ENCODE measurements around the gene SERPINE2. TPM values are rescaled to one million over a fixed set of nuclear protein-coding genes. Genes with fewer than 3 reads are reported as not detected.

SERPINE2 gene
- total RNA-seq, 1 donor: 1,159 TPM

DNA sequence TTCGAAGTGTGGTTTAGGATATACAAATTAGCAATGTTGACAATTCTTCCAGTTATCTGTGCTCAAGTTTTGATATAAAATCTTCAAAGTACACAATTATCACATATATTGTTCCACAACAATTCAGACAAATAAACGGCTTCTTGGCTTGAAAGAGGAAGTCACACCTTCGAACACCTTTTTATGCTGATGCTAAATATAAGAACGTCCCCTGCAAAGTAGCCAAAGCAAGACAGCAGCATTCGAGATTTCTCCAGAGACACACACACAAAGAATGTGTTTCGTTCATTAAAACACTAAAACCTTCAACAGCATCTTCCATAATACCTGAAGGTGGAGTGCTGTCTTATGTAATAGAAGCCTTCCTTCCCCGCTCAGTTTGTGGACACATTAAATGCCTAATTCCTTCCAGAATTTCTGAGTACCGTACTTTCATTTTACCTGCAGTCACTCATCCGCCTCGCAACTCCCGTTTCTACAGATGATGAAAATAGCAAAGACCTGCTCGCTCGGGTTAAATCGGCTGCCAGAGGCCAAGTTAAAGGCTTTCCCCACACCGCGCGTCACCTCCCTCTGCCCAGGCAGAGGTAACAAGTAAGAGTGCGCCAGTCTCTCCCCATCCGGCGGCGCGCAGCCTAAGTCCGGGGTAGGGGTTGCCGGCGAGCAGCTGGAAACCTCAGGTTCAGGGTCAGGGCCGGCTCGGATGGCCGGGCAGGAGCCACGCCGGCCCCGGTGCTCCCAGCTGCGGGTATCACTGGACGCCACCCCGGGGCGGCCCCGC is 847 bp downstream of the SERPINE2 start:
- TF ChIP-seq, protein P1, sequence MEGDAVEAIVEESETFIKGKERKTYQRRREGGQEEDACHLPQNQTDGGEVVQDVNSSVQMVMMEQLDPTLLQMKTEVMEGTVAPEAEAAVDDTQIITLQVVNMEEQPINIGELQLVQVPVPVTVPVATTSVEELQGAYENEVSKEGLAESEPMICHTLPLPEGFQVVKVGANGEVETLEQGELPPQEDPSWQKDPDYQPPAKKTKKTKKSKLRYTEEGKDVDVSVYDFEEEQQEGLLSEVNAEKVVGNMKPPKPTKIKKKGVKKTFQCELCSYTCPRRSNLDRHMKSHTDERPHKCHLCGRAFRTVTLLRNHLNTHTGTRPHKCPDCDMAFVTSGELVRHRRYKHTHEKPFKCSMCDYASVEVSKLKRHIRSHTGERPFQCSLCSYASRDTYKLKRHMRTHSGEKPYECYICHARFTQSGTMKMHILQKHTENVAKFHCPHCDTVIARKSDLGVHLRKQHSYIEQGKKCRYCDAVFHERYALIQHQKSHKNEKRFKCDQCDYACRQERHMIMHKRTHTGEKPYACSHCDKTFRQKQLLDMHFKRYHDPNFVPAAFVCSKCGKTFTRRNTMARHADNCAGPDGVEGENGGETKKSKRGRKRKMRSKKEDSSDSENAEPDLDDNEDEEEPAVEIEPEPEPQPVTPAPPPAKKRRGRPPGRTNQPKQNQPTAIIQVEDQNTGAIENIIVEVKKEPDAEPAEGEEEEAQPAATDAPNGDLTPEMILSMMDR (IDR thresholded peaks at IDR 0.05; ENCODE audit: insufficient read depth, low read length): no peak

DNA sequence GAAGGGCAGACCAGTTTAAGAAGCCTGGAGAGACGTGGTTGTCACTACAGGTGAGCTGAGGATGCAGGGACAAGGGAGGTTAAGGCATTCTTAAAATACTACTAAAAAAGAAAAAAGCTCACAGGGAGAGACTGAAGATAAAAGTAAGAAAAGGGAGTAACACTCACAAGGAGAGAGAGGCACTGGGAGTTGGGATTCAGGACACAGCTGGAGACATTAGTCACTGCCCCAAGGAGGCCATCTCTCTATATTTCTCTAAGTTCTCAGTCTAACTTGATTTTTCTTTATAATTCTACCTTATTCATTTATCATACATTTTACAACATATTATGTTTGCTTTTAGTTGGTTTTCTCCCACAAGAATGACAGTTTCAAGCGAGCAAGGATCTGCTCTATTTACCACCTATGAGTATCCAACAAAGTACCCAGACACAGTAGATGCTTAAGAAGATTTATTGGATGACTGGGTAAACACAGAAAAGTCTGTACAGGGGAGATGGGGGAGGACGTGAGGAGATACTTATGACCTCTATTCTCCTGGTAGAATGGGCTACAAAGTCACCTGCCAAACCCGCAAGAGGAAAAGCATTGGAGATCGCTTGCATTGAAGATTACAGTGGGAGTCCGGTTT is 2.2 kb downstream of the SERPINE2 start:
- no peak for DNase-seq (ENCODE audit: low read depth)
- peak overlapping the region; percentile 94 for H3K4me3 ChIP-seq (ENCODE audit: low read depth, low read length)
- TF ChIP-seq, protein P1 (IDR thresholded peaks at IDR 0.05; ENCODE audit: insufficient read depth, low read length): no peak

More for the DNA sequence above, 847 bp downstream of the SERPINE2 start:
- DNase-seq (ENCODE audit: low read depth): no peak
- H3K4me3 ChIP-seq (ENCODE audit: low read depth, low read length): peak overlapping the region; percentile 94

DNA sequence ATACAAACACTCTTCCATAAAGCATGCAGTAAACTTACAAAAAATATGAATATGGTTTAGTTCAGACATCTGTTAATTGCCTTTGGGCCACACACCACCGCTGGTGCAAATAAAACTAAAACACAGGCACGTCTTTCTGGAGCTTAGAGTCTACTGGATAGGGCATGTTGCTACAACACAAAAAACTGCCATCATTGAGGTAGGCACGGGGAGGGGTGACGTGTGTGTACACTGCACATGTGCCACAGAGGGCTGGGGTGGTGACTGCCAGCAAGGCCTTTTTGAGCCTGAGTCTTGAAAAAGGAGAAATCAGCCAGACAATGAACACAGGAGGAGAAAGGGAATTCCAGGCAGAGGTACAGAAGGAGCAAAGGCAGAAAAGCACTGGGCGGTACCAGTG is 5.1 kb downstream of the SERPINE2 start:
- TF ChIP-seq, protein P1 (IDR thresholded peaks at IDR 0.05; ENCODE audit: insufficient read depth, low read length): no peak
- DNase-seq (ENCODE audit: low read depth): peak; percentile 3
- H3K4me3 ChIP-seq (ENCODE audit: low read depth, low read length): peak overlapping the region; percentile 29

DNA sequence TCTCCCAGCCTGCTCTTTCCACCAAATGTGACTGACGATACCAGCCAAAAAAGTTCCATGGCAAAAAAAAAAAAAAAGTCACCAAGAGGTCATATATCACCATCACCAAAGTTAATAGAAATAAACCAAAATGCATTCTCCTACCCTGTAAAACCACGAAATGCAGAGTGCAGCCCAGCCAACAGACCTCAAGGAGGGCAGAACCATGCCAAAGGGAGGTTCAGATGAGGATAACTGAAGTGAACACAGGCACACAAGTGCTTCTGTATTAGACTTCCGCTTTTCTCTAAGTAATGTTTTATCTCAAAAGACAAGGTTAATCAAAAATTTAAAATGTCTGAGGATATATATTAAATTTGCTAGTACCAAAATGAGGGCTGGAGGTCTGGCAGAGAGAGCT is 5.5 kb downstream of the SERPINE2 start:
- DNase-seq (ENCODE audit: low read depth): peak; percentile 17
- H3K4me3 ChIP-seq (ENCODE audit: low read depth, low read length): peak overlapping the region; percentile 46
- TF ChIP-seq, protein P1 (IDR thresholded peaks at IDR 0.05; ENCODE audit: insufficient read depth, low read length): no peak

DNA sequence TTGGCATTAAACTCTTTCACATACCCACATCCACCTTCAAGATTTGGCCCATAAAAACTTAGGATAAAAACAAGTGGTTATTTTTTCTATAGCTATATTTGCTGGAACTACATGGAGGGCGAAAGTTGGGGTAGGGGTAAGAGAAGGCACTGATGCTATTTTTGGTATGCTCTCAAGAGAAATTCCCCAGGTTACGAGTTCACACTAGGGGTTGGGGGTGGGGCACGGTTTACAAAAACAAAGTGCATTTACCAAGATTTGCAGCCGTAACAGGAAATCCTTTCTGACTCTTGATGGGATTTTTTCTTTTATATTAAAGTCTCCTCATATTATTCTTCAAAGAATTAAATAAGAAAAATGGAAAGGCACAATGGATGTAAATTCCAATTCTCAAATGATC is 6.8 kb downstream of the SERPINE2 start:
- TF ChIP-seq, protein P1 (IDR thresholded peaks at IDR 0.05; ENCODE audit: insufficient read depth, low read length): no peak
- no peak for DNase-seq (ENCODE audit: low read depth)
- no peak overlapping the region for H3K4me3 ChIP-seq (ENCODE audit: low read depth, low read length)

DNA sequence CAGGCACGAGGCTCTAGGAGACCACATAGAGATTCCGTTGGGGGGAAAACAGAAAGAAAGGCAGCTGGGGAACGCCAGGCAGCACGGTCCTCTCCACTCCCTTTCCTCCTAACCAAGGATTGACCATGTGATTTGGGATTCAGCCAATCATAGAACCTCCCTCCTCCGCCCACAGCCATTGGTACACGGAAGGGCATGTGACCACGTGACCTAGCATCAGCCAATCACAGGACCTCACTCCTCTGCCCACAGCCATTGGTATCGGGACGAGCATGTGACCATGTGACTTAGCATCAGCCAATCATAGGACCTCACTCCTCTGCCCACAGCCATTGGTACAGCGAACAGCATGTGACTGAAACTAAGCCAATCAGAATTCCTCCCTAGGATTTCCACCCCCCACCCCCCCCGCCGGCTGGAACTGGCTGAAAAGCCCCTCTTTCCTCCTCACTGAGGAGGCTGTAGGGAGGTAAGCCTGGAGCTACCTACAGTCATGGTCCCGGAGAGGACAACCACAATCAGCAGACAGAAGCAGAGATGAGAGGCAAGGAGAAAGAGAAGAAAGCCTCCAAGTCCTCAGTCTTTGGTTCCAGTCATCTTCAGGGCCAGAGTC is 7.6 kb downstream of the SERPINE2 start:
- peak overlapping the region; percentile 29 for H3K4me3 ChIP-seq (ENCODE audit: low read depth, low read length)
- DNase-seq (ENCODE audit: low read depth): no peak
- TF ChIP-seq, protein P1 (IDR thresholded peaks at IDR 0.05; ENCODE audit: insufficient read depth, low read length): no peak

All from fibroblast of the aortic adventitia (primary cell).